ENCODE data around the gene H2BK1. TPM values are rescaled to one million over a fixed set of nuclear protein-coding genes. Genes with fewer than 3 reads are reported as not detected.

H2BK1 gene
- total and polyA plus RNA-seq, 2 donors (not counting 1 experiment from before 2014, with no cell fraction given): not detected

DNA sequence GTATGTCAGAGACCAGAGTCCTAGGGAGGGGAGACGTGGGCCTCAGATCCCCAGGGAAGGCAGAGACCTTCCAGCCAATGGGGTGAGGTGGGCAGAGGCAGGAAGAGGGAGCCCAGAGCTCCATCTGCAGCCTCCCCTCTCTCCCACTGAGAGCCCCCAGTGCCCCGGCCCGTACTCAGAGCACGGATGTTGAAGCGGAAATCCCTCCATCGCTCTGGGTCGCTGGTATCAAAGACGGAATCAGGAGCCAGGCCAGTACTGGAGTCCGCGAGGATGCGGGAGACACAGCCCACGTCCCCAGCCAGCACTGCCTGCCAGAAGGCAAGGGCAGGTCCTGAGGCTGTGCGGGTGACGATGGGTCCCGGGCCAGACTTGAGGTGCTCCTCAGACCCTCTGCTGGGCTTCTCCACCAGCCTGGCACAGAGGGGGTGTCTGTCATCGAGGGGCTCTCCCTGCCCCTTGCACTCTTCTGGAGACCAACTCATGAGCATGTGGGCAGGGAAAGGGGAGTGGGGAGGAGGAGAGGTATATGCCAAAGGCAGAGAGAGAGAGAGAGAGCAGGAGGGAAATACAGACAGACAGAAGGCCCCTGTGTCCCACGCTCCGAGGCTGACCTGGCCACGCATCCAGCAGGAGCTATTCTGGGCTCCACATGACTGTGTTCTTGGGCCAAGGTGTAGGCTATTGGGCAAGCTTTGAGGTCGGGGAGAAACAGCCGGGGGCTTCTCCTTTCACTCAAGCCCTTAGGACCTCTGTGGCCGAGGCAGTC lies 23.5 kb downstream of the H2BK1 start, which contains the start of gene ASB10:
Gene ASB10 (minus strand): TSS at position 611 of the 769 bp plus-strand sequence. CDS start 120 bp downstream, at position 491.
- Histone ChIP-seq H3K36me3 (ENCODE audit: control insufficient read depth, insufficient read depth, low read length) (no peaks in the 10 kb centered on the region), H3K9ac (ENCODE audit: insufficient read depth, low read length) (no peak within 1 kb of the TSS), H3K27ac (ENCODE audit: insufficient read depth, low read length) (no peak within 1 kb of the TSS), H2AFZ (ENCODE audit: low read length) (no peak within 1 kb of the TSS), H3K4me1 (ENCODE audit: control insufficient read depth, extremely low read depth, insufficient read depth, low read length) (no peaks in the 10 kb centered on the region), H3K4me3 (replicated peaks in 1 of 4; ENCODE audit: control extremely low read depth in 1 of 4, insufficient read depth in 1 of 4, low read depth in 3 of 4, low read length in 4 of 4) (no peak within 1 kb of the TSS), H3K4me2 (ENCODE audit: extremely low read depth, insufficient read depth, low read length) (no peak within 1 kb of the TSS), H3K27me3 (ENCODE audit: control insufficient read depth, insufficient read depth, low read length) (peaks cover 27% of the 10 kb centered on the region), H3K9me3 (ENCODE audit: control insufficient read depth, insufficient read depth, low read depth, low read length) (no peaks in the 10 kb centered on the region), H4K20me1 (ENCODE audit: control insufficient read depth, extremely low read depth, insufficient read depth, low read length) (no peaks in the 10 kb centered on the region), H3K79me2 (ENCODE audit: control insufficient read depth, insufficient read depth, low read length) (no peaks in the 10 kb centered on the region)
- TF ChIP-seq EZH2 (IDR thresholded peaks at IDR 0.05; ENCODE audit: low read length, missing control alignments): no peak
- TF ChIP-seq, protein P1, sequence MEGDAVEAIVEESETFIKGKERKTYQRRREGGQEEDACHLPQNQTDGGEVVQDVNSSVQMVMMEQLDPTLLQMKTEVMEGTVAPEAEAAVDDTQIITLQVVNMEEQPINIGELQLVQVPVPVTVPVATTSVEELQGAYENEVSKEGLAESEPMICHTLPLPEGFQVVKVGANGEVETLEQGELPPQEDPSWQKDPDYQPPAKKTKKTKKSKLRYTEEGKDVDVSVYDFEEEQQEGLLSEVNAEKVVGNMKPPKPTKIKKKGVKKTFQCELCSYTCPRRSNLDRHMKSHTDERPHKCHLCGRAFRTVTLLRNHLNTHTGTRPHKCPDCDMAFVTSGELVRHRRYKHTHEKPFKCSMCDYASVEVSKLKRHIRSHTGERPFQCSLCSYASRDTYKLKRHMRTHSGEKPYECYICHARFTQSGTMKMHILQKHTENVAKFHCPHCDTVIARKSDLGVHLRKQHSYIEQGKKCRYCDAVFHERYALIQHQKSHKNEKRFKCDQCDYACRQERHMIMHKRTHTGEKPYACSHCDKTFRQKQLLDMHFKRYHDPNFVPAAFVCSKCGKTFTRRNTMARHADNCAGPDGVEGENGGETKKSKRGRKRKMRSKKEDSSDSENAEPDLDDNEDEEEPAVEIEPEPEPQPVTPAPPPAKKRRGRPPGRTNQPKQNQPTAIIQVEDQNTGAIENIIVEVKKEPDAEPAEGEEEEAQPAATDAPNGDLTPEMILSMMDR (conservative IDR thresholded peaks at IDR 0.05 in 1 of 2, IDR thresholded peaks at IDR 0.05 in 1 of 2; ENCODE audit: low read depth in 1 of 2, low read length in 2 of 2): no peak
- no peak for DNase-seq (ENCODE audit: low read depth in 2 of 2)

DNA sequence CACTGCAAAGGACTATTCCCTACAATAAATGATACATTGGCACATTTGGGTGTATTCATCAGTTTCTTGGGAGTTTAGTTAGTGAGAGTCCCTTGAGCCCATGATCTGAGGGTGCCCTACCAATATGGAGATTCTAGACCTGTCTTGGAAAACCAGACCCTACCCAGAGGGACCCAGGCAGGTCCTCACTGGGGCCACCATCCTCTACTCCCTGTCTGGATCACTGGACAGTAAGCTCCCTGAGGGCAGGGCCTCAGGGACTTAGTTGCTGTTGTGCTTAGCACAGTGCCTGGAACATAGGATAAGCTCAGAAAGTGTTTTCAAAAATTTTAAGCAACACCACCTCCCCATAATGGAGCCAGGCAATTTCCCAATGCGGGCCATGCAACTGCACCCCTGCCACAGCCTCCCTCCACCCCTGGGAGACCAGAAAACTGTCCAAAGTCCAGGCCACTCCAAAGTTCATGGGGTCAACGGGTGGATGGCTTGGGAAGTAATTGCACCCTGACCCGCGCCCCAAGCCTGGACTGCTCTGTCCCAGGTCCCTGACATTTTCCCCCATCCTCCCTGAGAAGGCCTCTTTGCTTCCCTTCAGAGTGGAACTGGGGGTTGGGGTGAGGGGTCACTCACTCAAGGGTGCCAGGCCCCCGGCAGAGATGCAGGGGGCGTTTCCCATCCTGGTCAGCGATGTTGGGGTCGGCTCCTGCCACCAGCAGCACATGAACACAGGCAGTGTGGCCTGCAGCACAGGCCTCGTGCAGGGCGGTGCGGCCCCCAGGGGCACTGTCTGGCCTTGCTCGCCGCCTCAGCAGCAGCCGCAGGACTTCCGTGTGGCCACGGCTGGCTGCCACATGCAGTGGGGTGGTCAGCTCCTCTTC lies 24.3 kb downstream of the H2BK1 start:
- H3K27me3 ChIP-seq (ENCODE audit: control insufficient read depth, insufficient read depth, low read length): peaks cover 28% of the 10 kb centered on the region
- no peaks in the 10 kb centered on the region for H3K9me3 ChIP-seq (ENCODE audit: control insufficient read depth, insufficient read depth, low read depth, low read length)
- H3K4me2 ChIP-seq (ENCODE audit: extremely low read depth, insufficient read depth, low read length): no peak overlapping the region
- TF ChIP-seq, protein P1 (conservative IDR thresholded peaks at IDR 0.05 in 1 of 2, IDR thresholded peaks at IDR 0.05 in 1 of 2; ENCODE audit: low read depth in 1 of 2, low read length in 2 of 2): no peak
- TF ChIP-seq EZH2 (IDR thresholded peaks at IDR 0.05; ENCODE audit: low read length, missing control alignments): no peak
- H3K9ac ChIP-seq (ENCODE audit: insufficient read depth, low read length): no peak overlapping the region
- H3K4me1 ChIP-seq (ENCODE audit: control insufficient read depth, extremely low read depth, insufficient read depth, low read length): no peaks in the 10 kb centered on the region
- no peak overlapping the region for H3K4me3 ChIP-seq (replicated peaks in 1 of 4; ENCODE audit: control extremely low read depth in 1 of 4, insufficient read depth in 1 of 4, low read depth in 3 of 4, low read length in 4 of 4)
- no peak overlapping the region for H3K27ac ChIP-seq (ENCODE audit: insufficient read depth, low read length)
- no peaks in the 10 kb centered on the region for H3K79me2 ChIP-seq (ENCODE audit: control insufficient read depth, insufficient read depth, low read length)
- no peak overlapping the region for H2AFZ ChIP-seq (ENCODE audit: low read length)
- no peaks in the 10 kb centered on the region for H4K20me1 ChIP-seq (ENCODE audit: control insufficient read depth, extremely low read depth, insufficient read depth, low read length)
- no peak for DNase-seq (ENCODE audit: low read depth in 2 of 2)
- no peaks in the 10 kb centered on the region for H3K36me3 ChIP-seq (ENCODE audit: control insufficient read depth, insufficient read depth, low read length)

DNA sequence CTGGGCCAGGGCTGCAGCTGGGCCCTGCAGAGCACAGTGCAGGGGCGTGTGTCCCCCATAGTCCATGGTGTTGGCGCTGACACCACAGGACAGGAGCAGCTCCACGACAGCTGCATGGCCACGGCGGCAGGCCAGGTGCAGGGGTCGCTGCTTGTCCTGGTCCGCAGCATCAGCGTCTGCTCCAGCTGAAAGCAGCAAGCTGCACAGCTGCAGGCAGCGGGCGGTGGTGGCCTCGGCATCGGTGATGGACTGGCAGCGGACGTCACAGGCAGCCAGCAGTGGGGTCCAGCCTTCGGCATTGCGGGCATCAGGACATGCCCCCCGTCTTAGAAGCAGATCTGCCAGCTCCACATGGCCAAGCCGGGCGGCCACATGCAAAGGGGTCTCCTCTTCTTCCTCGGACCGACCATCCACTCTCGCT lies 29.3 kb downstream of the H2BK1 start:
- no peak overlapping the region for H3K4me3 ChIP-seq (replicated peaks in 1 of 4; ENCODE audit: control extremely low read depth in 1 of 4, insufficient read depth in 1 of 4, low read depth in 3 of 4, low read length in 4 of 4)
- H3K36me3 ChIP-seq (ENCODE audit: control insufficient read depth, insufficient read depth, low read length): no peaks in the 10 kb centered on the region
- no peak overlapping the region for H3K4me2 ChIP-seq (ENCODE audit: extremely low read depth, insufficient read depth, low read length)
- H3K4me1 ChIP-seq (ENCODE audit: control insufficient read depth, extremely low read depth, insufficient read depth, low read length): no peaks in the 10 kb centered on the region
- TF ChIP-seq, protein P1 (conservative IDR thresholded peaks at IDR 0.05 in 1 of 2, IDR thresholded peaks at IDR 0.05 in 1 of 2; ENCODE audit: low read depth in 1 of 2, low read length in 2 of 2): no peak
- TF ChIP-seq EZH2 (IDR thresholded peaks at IDR 0.05; ENCODE audit: low read length, missing control alignments): no peak
- H3K27ac ChIP-seq (ENCODE audit: insufficient read depth, low read length): no peak overlapping the region
- H3K27me3 ChIP-seq (ENCODE audit: control insufficient read depth, insufficient read depth, low read length): peaks cover 13% of the 10 kb centered on the region
- no peaks in the 10 kb centered on the region for H4K20me1 ChIP-seq (ENCODE audit: control insufficient read depth, extremely low read depth, insufficient read depth, low read length)
- no peak overlapping the region for H3K9ac ChIP-seq (ENCODE audit: insufficient read depth, low read length)
- H3K9me3 ChIP-seq (ENCODE audit: control insufficient read depth, insufficient read depth, low read depth, low read length): no peaks in the 10 kb centered on the region
- H3K79me2 ChIP-seq (ENCODE audit: control insufficient read depth, insufficient read depth, low read length): no peaks in the 10 kb centered on the region
- DNase-seq (ENCODE audit: low read depth in 2 of 2): no peak
- no peak overlapping the region for H2AFZ ChIP-seq (ENCODE audit: low read length)

Data from fibroblast of lung (primary cell).